Panc1 (cell line): ENCODE measurements around the gene HEYL. TPM values are rescaled to one million over a fixed set of nuclear protein-coding genes. Genes with fewer than 3 reads are reported as not detected.
A peak's percentile ranks its signal among the peaks of the same experiment; 100 is the strongest.

Experiments used
- ATAC-seq: fragments of 200-7000 bp; cut with Tn5 transposase; 2 replicates; pipeline ENCODE4 v1.9.1; 2020; ENCODE audit warnings: mild to moderate bottlenecking, moderate library complexity
- BruUV-seq: library from RNA; stranded (reverse); fragments of 400-500 nt; replicated peaks from 2 replicates; lab custom pipeline; 2021; lab: Mats Ljungman, UMichigan
- CTCF ChIA-PET: fragments of 300-600 bp; sonication (Branson Sonifier 250); formaldehyde crosslinking; loops from one replicate; lab custom pipeline; 2022; ENCODE audit warnings: antibody characterized with exemption; lab: Charles Lee
- POLR2A ChIA-PET: fragments of 300-600 bp; sonication (Branson Sonifier 250); formaldehyde crosslinking; loops from one replicate; lab custom pipeline; 2022; ENCODE audit warnings: antibody characterized with exemption; lab: Charles Lee
- DNase-seq: peaks from one replicate; pipeline ENCODE4 v3.0.0-alpha.2; 2010; ENCODE audit warnings: low read depth, low spot score
- H3K27ac ChIP-seq: 2 replicates; pipeline ENCODE4 v1.5.1; 2011; ENCODE audit warnings: mild to moderate bottlenecking, low read length, inconsistent platforms
- H3K27me3 ChIP-seq: fragments of 200-500 bp; sonication (Bioruptor generic); 2 replicates; pipeline ENCODE4 v1.6.0; 2014; ENCODE audit warnings: low read length, inconsistent platforms; ENCODE audit not compliant: control insufficient read depth, insufficient read depth
- H3K36me3 ChIP-seq: fragments of 200-500 bp; sonication (Bioruptor generic); 2 replicates; pipeline ENCODE4 v1.5.1; 2014; ENCODE audit warnings: inconsistent platforms, mild to moderate bottlenecking, low read length, moderate library complexity; ENCODE audit not compliant: control insufficient read depth, insufficient read depth
- H3K4me1 ChIP-seq: 2 replicates; pipeline ENCODE4 v1.5.1; 2011; ENCODE audit warnings: inconsistent platforms, mild to moderate bottlenecking, low read length, moderate library complexity; ENCODE audit not compliant: control insufficient read depth, insufficient read depth
- H3K4me3 ChIP-seq, 2 experiments: 2 replicates each; pipeline ENCODE4 v1.5.1; 2011 to 2012; ENCODE audit warnings: low read depth in 2 of 2, low read length in 2 of 2, mild to moderate bottlenecking in 2 of 2, inconsistent platforms in 1 of 2, moderate library complexity in 1 of 2
- H3K9me3 ChIP-seq: fragments of 200-500 bp; sonication (Bioruptor generic); 2 replicates; pipeline ENCODE4 v1.5.1; 2014; ENCODE audit warnings: low read depth, mild to moderate bottlenecking, inconsistent platforms, low read length, moderate library complexity; ENCODE audit not compliant: control insufficient read depth, insufficient read depth
- POLR2AphosphoS5 ChIP-seq: IDR thresholded peaks from 2 replicates; pipeline ENCODE4 v1.6.1; 2012; ENCODE audit warnings: mild to moderate bottlenecking, low read depth, low read length, moderate library complexity
- SIN3A ChIP-seq: IDR thresholded peaks from 2 replicates; pipeline ENCODE4 v1.6.1; 2012; ENCODE audit warnings: low read depth, mild to moderate bottlenecking, low read length, moderate library complexity, borderline replicate concordance; ENCODE audit not compliant: insufficient read depth
- TCF7L2 ChIP-seq: IDR thresholded peaks from 2 replicates; pipeline ENCODE4 v1.6.1; 2011; ENCODE audit warnings: mild to moderate bottlenecking, low read depth, low read length, inconsistent platforms
- in situ Hi-C: cut with HindIII; loops from 2 replicates; pipeline ENCODE4 v1.10.0; 2016; ENCODE audit warnings: low sequenced_read_pairs, low pct_unique_long_range_greater_than_20kb
- intact Hi-C: fragments of 100-400 bp; cut with micrococcal nuclease; formaldehyde crosslinking; loops from one replicate; pipeline ENCODE4 v1.10.0; 2022; ENCODE audit not compliant: unreplicated experiment
- total RNA-seq: library from RNA; stranded (reverse); gene quantifications from one replicate; pipeline ENCODE4 v1.2.1, GENCODE V29; 2021; ENCODE audit not compliant: unreplicated experiment
- TF ChIP-seq, protein P1 (sequence below), 2 experiments: IDR thresholded peaks; 2 replicates each; pipeline ENCODE4 v1.6.1; 2011 to 2012; ENCODE audit warnings: low read depth in 2 of 2, control low read depth in 1 of 2, low read length in 1 of 2, mild to moderate bottlenecking in 1 of 2, moderate library complexity in 1 of 2; ENCODE audit not compliant: insufficient read depth in 1 of 2
- TF ChIP-seq, protein P2 (sequence below): fragments of 450-650 bp; IDR thresholded peaks from 2 replicates; pipeline ENCODE4 v1.5.1; 2017; ENCODE audit warnings: mild to moderate bottlenecking

The HEYL gene
- total RNA-seq, 1 experiment from 2014 or later = 2.3 TPM

DNA sequence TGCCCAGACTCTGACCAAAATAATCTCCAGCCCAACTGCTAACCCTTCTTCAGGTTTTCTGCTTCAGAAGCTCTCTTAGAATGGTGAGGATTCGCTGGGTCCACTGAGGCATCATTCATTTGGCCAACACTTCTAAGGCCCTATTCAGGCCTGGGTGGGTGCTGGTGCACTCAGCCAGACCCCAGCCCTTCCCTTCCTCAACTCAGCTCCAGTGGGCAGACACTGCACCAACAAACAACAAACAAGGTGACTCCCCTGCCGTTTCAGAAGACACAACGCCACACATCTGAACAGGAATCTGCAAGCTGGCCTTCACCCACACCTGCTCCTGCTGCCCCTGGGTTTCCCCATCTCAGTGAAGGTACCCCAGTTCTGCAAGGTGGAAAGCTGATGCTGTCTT is 6.0 kb downstream of the HEYL start:
- Histone ChIP-seq H3K9me3 (no peaks in the 10 kb centered on the region), H3K36me3 (no peaks in the 10 kb centered on the region), H3K27me3 (no peaks in the 10 kb centered on the region), H3K4me1 (no peaks in the 10 kb centered on the region), H3K4me3 (no peak overlapping the region), H3K27ac (no peak overlapping the region)
- in situ Hi-C loops (no loop called here), intact Hi-C loops (no loop called here)
- TF ChIP-seq POLR2AphosphoS5 (no peak), TCF7L2 (no peak)
- TF ChIP-seq, protein P1, sequence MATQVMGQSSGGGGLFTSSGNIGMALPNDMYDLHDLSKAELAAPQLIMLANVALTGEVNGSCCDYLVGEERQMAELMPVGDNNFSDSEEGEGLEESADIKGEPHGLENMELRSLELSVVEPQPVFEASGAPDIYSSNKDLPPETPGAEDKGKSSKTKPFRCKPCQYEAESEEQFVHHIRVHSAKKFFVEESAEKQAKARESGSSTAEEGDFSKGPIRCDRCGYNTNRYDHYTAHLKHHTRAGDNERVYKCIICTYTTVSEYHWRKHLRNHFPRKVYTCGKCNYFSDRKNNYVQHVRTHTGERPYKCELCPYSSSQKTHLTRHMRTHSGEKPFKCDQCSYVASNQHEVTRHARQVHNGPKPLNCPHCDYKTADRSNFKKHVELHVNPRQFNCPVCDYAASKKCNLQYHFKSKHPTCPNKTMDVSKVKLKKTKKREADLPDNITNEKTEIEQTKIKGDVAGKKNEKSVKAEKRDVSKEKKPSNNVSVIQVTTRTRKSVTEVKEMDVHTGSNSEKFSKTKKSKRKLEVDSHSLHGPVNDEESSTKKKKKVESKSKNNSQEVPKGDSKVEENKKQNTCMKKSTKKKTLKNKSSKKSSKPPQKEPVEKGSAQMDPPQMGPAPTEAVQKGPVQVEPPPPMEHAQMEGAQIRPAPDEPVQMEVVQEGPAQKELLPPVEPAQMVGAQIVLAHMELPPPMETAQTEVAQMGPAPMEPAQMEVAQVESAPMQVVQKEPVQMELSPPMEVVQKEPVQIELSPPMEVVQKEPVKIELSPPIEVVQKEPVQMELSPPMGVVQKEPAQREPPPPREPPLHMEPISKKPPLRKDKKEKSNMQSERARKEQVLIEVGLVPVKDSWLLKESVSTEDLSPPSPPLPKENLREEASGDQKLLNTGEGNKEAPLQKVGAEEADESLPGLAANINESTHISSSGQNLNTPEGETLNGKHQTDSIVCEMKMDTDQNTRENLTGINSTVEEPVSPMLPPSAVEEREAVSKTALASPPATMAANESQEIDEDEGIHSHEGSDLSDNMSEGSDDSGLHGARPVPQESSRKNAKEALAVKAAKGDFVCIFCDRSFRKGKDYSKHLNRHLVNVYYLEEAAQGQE (IDR thresholded peaks at IDR 0.05; ENCODE audit: insufficient read depth in 1 of 2, low read depth in 2 of 2, low read length in 1 of 2) = no peak
- DNase-seq (no peak), ATAC-seq (no peak)
- ChIA-PET CTCF (interaction anchor here (0.6 kb wide), 1 partner anchor 27 kb away, joined by 6 read pairs; no protein-coding TSS in a partner anchor), POLR2A (no interaction called here)
- no TSS peak for BruUV-seq

DNA sequence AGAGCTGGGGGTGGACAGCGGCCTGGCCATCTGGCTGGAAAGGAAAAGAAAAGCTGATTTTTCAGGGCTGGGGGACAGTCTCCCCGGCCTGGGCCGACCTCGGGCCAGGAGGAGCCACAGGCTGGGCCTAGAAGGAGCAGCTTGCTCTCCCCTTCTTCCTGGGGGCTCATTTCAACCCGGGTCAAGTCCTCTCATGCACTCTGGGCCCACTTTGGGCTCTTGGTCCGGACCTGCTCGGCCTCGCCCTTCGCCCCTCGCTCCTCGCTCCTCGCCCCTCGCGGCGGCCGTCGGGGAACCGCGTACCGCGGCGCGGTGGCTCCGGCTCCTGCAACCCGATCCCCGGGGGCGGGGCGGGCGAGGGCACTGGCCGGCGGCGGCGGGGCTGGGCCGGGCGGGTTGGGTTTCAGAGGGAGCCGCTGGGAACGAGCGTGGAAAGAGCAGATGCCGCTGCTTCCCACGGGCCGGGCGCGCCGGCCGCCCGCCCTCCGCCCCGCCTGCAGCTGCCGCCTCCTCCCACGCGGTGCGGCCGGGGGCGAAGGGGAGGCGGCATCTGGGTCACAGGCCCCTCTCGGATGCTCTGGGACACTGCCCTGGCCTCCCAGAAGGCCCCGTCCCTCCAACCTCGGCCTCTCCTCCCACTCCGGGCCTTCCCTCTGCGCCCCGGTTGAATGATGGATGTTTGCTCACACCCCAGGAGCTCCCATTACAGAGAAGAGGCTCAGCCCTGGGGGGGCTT is 6.6 kb downstream of the HEYL start:
- DNase-seq = no peak
- ChIA-PET CTCF (interaction anchor here (0.6 kb wide), 1 partner anchor 26 kb away, joined by 6 read pairs; no protein-coding TSS in a partner anchor), POLR2A (no interaction called here)
- Histone ChIP-seq H3K27ac (no peak overlapping the region), H3K36me3 (no peaks in the 10 kb centered on the region), H3K4me3 (no peak overlapping the region), H3K9me3 (no peaks in the 10 kb centered on the region), H3K27me3 (no peaks in the 10 kb centered on the region), H3K4me1 (no peaks in the 10 kb centered on the region)
- TF ChIP-seq, protein P1 (IDR thresholded peaks at IDR 0.05; ENCODE audit: insufficient read depth in 1 of 2, low read depth in 2 of 2, low read length in 1 of 2) = no peak
- no peak for TF ChIP-seq POLR2AphosphoS5
- TF ChIP-seq, protein P2, sequence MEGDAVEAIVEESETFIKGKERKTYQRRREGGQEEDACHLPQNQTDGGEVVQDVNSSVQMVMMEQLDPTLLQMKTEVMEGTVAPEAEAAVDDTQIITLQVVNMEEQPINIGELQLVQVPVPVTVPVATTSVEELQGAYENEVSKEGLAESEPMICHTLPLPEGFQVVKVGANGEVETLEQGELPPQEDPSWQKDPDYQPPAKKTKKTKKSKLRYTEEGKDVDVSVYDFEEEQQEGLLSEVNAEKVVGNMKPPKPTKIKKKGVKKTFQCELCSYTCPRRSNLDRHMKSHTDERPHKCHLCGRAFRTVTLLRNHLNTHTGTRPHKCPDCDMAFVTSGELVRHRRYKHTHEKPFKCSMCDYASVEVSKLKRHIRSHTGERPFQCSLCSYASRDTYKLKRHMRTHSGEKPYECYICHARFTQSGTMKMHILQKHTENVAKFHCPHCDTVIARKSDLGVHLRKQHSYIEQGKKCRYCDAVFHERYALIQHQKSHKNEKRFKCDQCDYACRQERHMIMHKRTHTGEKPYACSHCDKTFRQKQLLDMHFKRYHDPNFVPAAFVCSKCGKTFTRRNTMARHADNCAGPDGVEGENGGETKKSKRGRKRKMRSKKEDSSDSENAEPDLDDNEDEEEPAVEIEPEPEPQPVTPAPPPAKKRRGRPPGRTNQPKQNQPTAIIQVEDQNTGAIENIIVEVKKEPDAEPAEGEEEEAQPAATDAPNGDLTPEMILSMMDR = no peak
- TF ChIP-seq TCF7L2 = no peak
- TF ChIP-seq SIN3A = no peak
- no TSS peak for BruUV-seq
- intact Hi-C loops = no loop called here
- in situ Hi-C loops = no loop called here
- ATAC-seq = 0 out of 2 replicates have a peak, but pooled peaks have one; percentile 36
